ENCODE data around the gene PEAR1. TPM values are rescaled to one million over a fixed set of nuclear protein-coding genes. Genes with fewer than 3 reads are reported as not detected.

The PEAR1 gene
- total RNA-seq, 2 experiments from 2014 or later: not detected

DNA sequence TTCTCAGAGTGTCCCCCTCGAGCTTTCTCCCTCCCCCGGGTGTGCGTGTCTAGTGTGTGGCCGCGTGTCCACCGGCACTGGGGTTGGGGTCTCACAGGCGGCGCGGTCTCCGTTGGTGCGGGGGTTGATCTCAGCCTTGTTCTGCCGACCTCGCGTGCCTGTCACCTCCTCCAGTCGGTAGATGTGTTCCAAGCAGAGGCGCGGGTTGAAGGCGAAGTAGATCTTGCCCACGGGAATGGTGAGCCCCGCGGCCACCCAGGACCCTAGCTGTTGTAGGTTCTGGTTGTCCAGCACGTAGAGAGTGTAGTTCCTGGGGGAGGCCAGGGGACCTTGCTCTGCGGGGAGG is 44.4 kb upstream of the PEAR1 start:
- no TSS peak for BruUV-seq (replicated peaks)
- TF ChIP-seq, protein P1, sequence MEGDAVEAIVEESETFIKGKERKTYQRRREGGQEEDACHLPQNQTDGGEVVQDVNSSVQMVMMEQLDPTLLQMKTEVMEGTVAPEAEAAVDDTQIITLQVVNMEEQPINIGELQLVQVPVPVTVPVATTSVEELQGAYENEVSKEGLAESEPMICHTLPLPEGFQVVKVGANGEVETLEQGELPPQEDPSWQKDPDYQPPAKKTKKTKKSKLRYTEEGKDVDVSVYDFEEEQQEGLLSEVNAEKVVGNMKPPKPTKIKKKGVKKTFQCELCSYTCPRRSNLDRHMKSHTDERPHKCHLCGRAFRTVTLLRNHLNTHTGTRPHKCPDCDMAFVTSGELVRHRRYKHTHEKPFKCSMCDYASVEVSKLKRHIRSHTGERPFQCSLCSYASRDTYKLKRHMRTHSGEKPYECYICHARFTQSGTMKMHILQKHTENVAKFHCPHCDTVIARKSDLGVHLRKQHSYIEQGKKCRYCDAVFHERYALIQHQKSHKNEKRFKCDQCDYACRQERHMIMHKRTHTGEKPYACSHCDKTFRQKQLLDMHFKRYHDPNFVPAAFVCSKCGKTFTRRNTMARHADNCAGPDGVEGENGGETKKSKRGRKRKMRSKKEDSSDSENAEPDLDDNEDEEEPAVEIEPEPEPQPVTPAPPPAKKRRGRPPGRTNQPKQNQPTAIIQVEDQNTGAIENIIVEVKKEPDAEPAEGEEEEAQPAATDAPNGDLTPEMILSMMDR (conservative IDR thresholded peaks at IDR 0.05; ENCODE audit: low read length): no peak
- TF ChIP-seq EZH2phosphoT487 (IDR thresholded peaks at IDR 0.05; ENCODE audit: borderline replicate concordance, low read depth, low read length): no peak
- no peak overlapping the region for H3K4me2 ChIP-seq (ENCODE audit: low read length)
- H3K36me3 ChIP-seq (ENCODE audit: insufficient read depth, low read length): no peaks in the 10 kb centered on the region
- H3K4me3 ChIP-seq (ENCODE audit: low read depth, low read length, poor library complexity, severe bottlenecking): no peak overlapping the region
- H3K27ac ChIP-seq (ENCODE audit: low read depth, low read length, poor library complexity, severe bottlenecking): no peak overlapping the region
- ChIA-PET CTCF (ENCODE audit: unreplicated experiment) (no interaction called here), POLR2A (interaction anchor here (0.6 kb wide), 1 partner anchor 39 kb away, joined by 6 read pairs; no protein-coding TSS in a partner anchor)
- intact Hi-C loops (cut with micrococcal nuclease; ENCODE audit: unreplicated experiment): no loop called here
- no peaks in the 10 kb centered on the region for H3K9me3 ChIP-seq (ENCODE audit: low read length)
- H3K4me1 ChIP-seq (ENCODE audit: insufficient read depth, low read length, poor library complexity, severe bottlenecking): no peaks in the 10 kb centered on the region
- H4K20me1 ChIP-seq (ENCODE audit: insufficient read depth, low read length): no peaks in the 10 kb centered on the region
- H3K79me2 ChIP-seq (ENCODE audit: insufficient read depth, low read depth, low read length): no peaks in the 10 kb centered on the region
- H3K9me2 ChIP-seq (ENCODE audit: insufficient read depth, low read length): no peaks in the 10 kb centered on the region
- DNase-seq (ENCODE audit: low spot score): no peak
- H2AFZ ChIP-seq (ENCODE audit: low read length): no peak overlapping the region

DNA sequence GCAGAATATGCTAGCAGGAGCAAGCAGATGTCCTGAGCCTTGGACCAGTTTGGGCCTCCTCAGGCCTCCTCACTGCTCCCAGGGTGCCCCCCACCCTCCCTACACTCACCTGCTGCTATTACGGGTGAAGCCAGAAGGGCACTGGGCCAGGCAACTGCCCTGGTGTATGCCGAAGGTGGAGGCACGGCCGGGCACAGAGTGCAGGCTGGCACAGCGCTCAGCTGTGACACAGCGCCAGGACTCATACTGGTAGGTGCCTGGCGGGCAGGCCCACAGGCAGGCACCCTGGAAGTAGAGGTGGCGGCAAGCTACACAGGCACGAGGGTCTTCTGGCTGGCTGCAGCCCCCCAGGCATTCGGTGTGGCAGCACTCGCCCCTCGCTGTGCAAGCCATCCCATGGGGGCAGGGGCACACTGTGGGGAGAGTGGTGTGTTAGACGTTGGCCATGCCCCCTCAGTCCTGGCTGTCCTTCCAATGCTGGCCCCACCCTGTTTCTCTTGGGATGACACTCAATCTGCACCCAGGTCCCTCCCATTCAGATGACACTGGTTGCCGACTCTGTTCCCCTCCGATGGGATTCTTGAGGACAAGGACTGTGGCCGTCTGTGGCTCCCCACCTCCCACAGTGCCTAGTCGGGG is 41.6 kb upstream of the PEAR1 start:
- no peaks in the 10 kb centered on the region for H3K79me2 ChIP-seq (ENCODE audit: insufficient read depth, low read depth, low read length)
- H3K36me3 ChIP-seq (ENCODE audit: insufficient read depth, low read length): no peaks in the 10 kb centered on the region
- no peak overlapping the region for H3K4me2 ChIP-seq (ENCODE audit: low read length)
- TF ChIP-seq, protein P1 (conservative IDR thresholded peaks at IDR 0.05; ENCODE audit: low read length): no peak
- no peak for TF ChIP-seq EZH2phosphoT487 (IDR thresholded peaks at IDR 0.05; ENCODE audit: borderline replicate concordance, low read depth, low read length)
- ChIA-PET POLR2A (no interaction called here), CTCF (ENCODE audit: unreplicated experiment) (no interaction called here)
- H3K4me3 ChIP-seq (ENCODE audit: low read depth, low read length, poor library complexity, severe bottlenecking): no peak overlapping the region
- intact Hi-C loops (cut with micrococcal nuclease; ENCODE audit: unreplicated experiment): no loop called here
- H4K20me1 ChIP-seq (ENCODE audit: insufficient read depth, low read length): no peaks in the 10 kb centered on the region
- no peak overlapping the region for H3K27ac ChIP-seq (ENCODE audit: low read depth, low read length, poor library complexity, severe bottlenecking)
- H3K4me1 ChIP-seq (ENCODE audit: insufficient read depth, low read length, poor library complexity, severe bottlenecking): no peaks in the 10 kb centered on the region
- H2AFZ ChIP-seq (ENCODE audit: low read length): no peak overlapping the region
- H3K9me3 ChIP-seq (ENCODE audit: low read length): no peaks in the 10 kb centered on the region
- no peak for DNase-seq (ENCODE audit: low spot score)
- no TSS peak for BruUV-seq (replicated peaks)
- H3K9me2 ChIP-seq (ENCODE audit: insufficient read depth, low read length): no peaks in the 10 kb centered on the region

DNA sequence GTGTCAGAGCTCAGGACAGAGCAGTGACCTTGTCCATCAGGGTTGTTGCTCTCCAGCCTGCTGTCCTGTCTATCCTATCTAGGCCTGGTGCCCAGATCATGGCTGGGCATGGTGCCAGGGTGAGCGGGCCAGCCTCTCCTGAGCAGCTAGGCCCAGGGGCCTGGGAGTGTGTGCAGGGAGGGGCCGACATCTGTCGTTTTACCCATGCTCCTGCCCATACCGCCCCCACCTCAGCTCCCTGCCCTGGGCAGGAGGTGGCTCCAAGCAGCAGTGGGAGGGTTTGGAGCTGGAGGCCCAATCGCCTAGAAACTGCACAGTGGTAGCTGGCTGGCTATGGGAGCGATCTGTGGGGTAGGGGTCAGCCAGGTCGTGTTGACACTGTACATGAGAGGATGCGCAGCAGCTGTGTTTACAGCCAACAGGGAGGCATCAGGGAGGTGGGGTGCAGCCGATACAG is 41.1 kb upstream of the PEAR1 start:
- ChIA-PET POLR2A (no interaction called here), CTCF (ENCODE audit: unreplicated experiment) (no interaction called here)
- Histone ChIP-seq H3K4me2 (ENCODE audit: low read length) (no peak overlapping the region), H4K20me1 (ENCODE audit: insufficient read depth, low read length) (no peaks in the 10 kb centered on the region), H3K9me3 (ENCODE audit: low read length) (no peaks in the 10 kb centered on the region), H3K36me3 (ENCODE audit: insufficient read depth, low read length) (no peaks in the 10 kb centered on the region), H3K4me3 (ENCODE audit: low read depth, low read length, poor library complexity, severe bottlenecking) (no peak overlapping the region), H2AFZ (ENCODE audit: low read length) (no peak overlapping the region), H3K79me2 (ENCODE audit: insufficient read depth, low read depth, low read length) (no peaks in the 10 kb centered on the region), H3K9me2 (ENCODE audit: insufficient read depth, low read length) (no peaks in the 10 kb centered on the region), H3K27ac (ENCODE audit: low read depth, low read length, poor library complexity, severe bottlenecking) (no peak overlapping the region), H3K4me1 (ENCODE audit: insufficient read depth, low read length, poor library complexity, severe bottlenecking) (no peaks in the 10 kb centered on the region)
- intact Hi-C loops (cut with micrococcal nuclease; ENCODE audit: unreplicated experiment): no loop called here
- DNase-seq (ENCODE audit: low spot score): no peak
- no TSS peak for BruUV-seq (replicated peaks)
- no peak for TF ChIP-seq EZH2phosphoT487 (IDR thresholded peaks at IDR 0.05; ENCODE audit: borderline replicate concordance, low read depth, low read length)
- TF ChIP-seq, protein P1 (conservative IDR thresholded peaks at IDR 0.05; ENCODE audit: low read length): no peak
